Panc1 (cell line): ENCODE results near the gene MAML3. TPM values are rescaled to one million over a fixed set of nuclear protein-coding genes. Genes with fewer than 3 reads are reported as not detected.

Experiments
- ATAC-seq: fragments of 200-7000 bp; cut with Tn5 transposase; 2 replicates; pipeline ENCODE4 v1.9.1; 2020; ENCODE audit warnings: mild to moderate bottlenecking, moderate library complexity
- BruUV-seq: library from RNA; stranded (reverse); fragments of 400-500 nt; replicated peaks from 2 replicates; lab custom pipeline; 2021; lab: Mats Ljungman, UMichigan
- CTCF ChIA-PET: fragments of 300-600 bp; sonication (Branson Sonifier 250); formaldehyde crosslinking; loops from one replicate; lab custom pipeline; 2022; ENCODE audit warnings: antibody characterized with exemption; lab: Charles Lee
- POLR2A ChIA-PET: fragments of 300-600 bp; sonication (Branson Sonifier 250); formaldehyde crosslinking; loops from one replicate; lab custom pipeline; 2022; ENCODE audit warnings: antibody characterized with exemption; lab: Charles Lee
- DNase-seq: peaks from one replicate; pipeline ENCODE4 v3.0.0-alpha.2; 2010; ENCODE audit warnings: low read depth, low spot score
- H3K27ac ChIP-seq: 2 replicates; pipeline ENCODE4 v1.5.1; 2011; ENCODE audit warnings: mild to moderate bottlenecking, low read length, inconsistent platforms
- H3K27me3 ChIP-seq: fragments of 200-500 bp; sonication (Bioruptor generic); 2 replicates; pipeline ENCODE4 v1.6.0; 2014; ENCODE audit warnings: low read length, inconsistent platforms; ENCODE audit not compliant: control insufficient read depth, insufficient read depth
- H3K36me3 ChIP-seq: fragments of 200-500 bp; sonication (Bioruptor generic); 2 replicates; pipeline ENCODE4 v1.5.1; 2014; ENCODE audit warnings: inconsistent platforms, mild to moderate bottlenecking, low read length, moderate library complexity; ENCODE audit not compliant: control insufficient read depth, insufficient read depth
- H3K4me1 ChIP-seq: 2 replicates; pipeline ENCODE4 v1.5.1; 2011; ENCODE audit warnings: inconsistent platforms, mild to moderate bottlenecking, low read length, moderate library complexity; ENCODE audit not compliant: control insufficient read depth, insufficient read depth
- H3K4me3 ChIP-seq, 2 experiments: 2 replicates each; pipeline ENCODE4 v1.5.1; 2011 to 2012; ENCODE audit warnings: low read depth in 2 of 2, low read length in 2 of 2, mild to moderate bottlenecking in 2 of 2, inconsistent platforms in 1 of 2, moderate library complexity in 1 of 2
- H3K9me3 ChIP-seq: fragments of 200-500 bp; sonication (Bioruptor generic); 2 replicates; pipeline ENCODE4 v1.5.1; 2014; ENCODE audit warnings: low read depth, mild to moderate bottlenecking, inconsistent platforms, low read length, moderate library complexity; ENCODE audit not compliant: control insufficient read depth, insufficient read depth
- POLR2AphosphoS5 ChIP-seq: IDR thresholded peaks from 2 replicates; pipeline ENCODE4 v1.6.1; 2012; ENCODE audit warnings: mild to moderate bottlenecking, low read depth, low read length, moderate library complexity
- SIN3A ChIP-seq: IDR thresholded peaks from 2 replicates; pipeline ENCODE4 v1.6.1; 2012; ENCODE audit warnings: low read depth, mild to moderate bottlenecking, low read length, moderate library complexity, borderline replicate concordance; ENCODE audit not compliant: insufficient read depth
- TCF7L2 ChIP-seq: IDR thresholded peaks from 2 replicates; pipeline ENCODE4 v1.6.1; 2011; ENCODE audit warnings: mild to moderate bottlenecking, low read depth, low read length, inconsistent platforms
- in situ Hi-C: cut with HindIII; loops from 2 replicates; pipeline ENCODE4 v1.10.0; 2016; ENCODE audit warnings: low sequenced_read_pairs, low pct_unique_long_range_greater_than_20kb
- intact Hi-C: fragments of 100-400 bp; cut with micrococcal nuclease; formaldehyde crosslinking; loops from one replicate; pipeline ENCODE4 v1.10.0; 2022; ENCODE audit not compliant: unreplicated experiment
- total RNA-seq: library from RNA; stranded (reverse); gene quantifications from one replicate; pipeline ENCODE4 v1.2.1, GENCODE V29; 2021; ENCODE audit not compliant: unreplicated experiment
- TF ChIP-seq, protein P1 (sequence below), 2 experiments: IDR thresholded peaks; 2 replicates each; pipeline ENCODE4 v1.6.1; 2011 to 2012; ENCODE audit warnings: low read depth in 2 of 2, control low read depth in 1 of 2, low read length in 1 of 2, mild to moderate bottlenecking in 1 of 2, moderate library complexity in 1 of 2; ENCODE audit not compliant: insufficient read depth in 1 of 2
- TF ChIP-seq, protein P2 (sequence below): fragments of 450-650 bp; IDR thresholded peaks from 2 replicates; pipeline ENCODE4 v1.5.1; 2017; ENCODE audit warnings: mild to moderate bottlenecking

The MAML3 gene
- total RNA-seq, 1 experiment from 2014 or later: 7.7 TPM

DNA sequence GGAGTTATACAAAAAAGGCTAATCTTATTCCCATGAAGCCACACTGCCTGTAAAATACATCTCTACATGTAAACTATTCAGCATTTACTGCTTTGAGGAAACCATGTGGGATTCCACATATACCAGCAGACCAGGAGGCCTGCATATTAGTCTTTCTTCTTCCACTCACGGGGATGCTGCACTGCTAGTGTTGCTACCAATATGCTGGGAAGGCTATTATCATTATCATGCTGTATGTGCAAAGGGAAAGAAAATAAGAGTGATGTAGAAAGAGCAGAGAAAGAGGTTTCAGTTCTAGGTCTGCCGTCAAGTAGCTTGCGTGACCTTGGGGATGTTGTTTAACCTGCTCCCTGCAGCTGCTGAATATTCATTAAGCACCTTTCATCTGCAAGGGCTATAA is 427.4 kb downstream of the MAML3 start:
- ATAC-seq (no peak), DNase-seq (no peak)
- no peaks in the 10 kb centered on the region for H3K4me1 ChIP-seq
- no TSS peak for BruUV-seq
- intact Hi-C loops: no loop called here
- ChIA-PET CTCF (no interaction called here), POLR2A (no interaction called here)
- H3K27me3 ChIP-seq: no peaks in the 10 kb centered on the region
- H3K27ac ChIP-seq: no peak overlapping the region
- H3K9me3 ChIP-seq: no peaks in the 10 kb centered on the region
- TF ChIP-seq SIN3A (no peak), TCF7L2 (no peak), POLR2AphosphoS5 (no peak)
- TF ChIP-seq, protein P1, sequence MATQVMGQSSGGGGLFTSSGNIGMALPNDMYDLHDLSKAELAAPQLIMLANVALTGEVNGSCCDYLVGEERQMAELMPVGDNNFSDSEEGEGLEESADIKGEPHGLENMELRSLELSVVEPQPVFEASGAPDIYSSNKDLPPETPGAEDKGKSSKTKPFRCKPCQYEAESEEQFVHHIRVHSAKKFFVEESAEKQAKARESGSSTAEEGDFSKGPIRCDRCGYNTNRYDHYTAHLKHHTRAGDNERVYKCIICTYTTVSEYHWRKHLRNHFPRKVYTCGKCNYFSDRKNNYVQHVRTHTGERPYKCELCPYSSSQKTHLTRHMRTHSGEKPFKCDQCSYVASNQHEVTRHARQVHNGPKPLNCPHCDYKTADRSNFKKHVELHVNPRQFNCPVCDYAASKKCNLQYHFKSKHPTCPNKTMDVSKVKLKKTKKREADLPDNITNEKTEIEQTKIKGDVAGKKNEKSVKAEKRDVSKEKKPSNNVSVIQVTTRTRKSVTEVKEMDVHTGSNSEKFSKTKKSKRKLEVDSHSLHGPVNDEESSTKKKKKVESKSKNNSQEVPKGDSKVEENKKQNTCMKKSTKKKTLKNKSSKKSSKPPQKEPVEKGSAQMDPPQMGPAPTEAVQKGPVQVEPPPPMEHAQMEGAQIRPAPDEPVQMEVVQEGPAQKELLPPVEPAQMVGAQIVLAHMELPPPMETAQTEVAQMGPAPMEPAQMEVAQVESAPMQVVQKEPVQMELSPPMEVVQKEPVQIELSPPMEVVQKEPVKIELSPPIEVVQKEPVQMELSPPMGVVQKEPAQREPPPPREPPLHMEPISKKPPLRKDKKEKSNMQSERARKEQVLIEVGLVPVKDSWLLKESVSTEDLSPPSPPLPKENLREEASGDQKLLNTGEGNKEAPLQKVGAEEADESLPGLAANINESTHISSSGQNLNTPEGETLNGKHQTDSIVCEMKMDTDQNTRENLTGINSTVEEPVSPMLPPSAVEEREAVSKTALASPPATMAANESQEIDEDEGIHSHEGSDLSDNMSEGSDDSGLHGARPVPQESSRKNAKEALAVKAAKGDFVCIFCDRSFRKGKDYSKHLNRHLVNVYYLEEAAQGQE (IDR thresholded peaks at IDR 0.05; ENCODE audit: insufficient read depth in 1 of 2, low read depth in 2 of 2, low read length in 1 of 2): no peak
- TF ChIP-seq, protein P2, sequence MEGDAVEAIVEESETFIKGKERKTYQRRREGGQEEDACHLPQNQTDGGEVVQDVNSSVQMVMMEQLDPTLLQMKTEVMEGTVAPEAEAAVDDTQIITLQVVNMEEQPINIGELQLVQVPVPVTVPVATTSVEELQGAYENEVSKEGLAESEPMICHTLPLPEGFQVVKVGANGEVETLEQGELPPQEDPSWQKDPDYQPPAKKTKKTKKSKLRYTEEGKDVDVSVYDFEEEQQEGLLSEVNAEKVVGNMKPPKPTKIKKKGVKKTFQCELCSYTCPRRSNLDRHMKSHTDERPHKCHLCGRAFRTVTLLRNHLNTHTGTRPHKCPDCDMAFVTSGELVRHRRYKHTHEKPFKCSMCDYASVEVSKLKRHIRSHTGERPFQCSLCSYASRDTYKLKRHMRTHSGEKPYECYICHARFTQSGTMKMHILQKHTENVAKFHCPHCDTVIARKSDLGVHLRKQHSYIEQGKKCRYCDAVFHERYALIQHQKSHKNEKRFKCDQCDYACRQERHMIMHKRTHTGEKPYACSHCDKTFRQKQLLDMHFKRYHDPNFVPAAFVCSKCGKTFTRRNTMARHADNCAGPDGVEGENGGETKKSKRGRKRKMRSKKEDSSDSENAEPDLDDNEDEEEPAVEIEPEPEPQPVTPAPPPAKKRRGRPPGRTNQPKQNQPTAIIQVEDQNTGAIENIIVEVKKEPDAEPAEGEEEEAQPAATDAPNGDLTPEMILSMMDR: no peak
- H3K36me3 ChIP-seq: no peaks in the 10 kb centered on the region
- no peak overlapping the region for H3K4me3 ChIP-seq
- in situ Hi-C loops: no loop called here

DNA sequence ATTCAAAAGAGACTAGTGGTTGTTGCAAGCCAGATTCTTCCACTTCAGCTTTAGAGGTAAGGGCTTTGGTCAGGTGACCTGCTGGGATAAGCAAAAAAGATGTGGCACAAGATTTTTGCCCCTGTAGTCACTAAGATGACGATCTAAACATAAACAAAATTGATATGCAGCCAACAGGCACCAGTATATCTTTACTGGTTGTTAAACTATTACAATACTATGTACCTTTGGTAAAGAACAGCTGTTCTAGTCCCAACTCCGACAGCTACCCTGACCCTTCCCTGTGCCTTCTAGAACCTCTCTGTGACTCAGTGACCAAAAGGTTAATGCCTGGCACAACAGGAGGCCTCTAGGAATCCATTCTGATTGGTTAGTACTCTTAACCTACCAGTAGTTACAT is 428.7 kb downstream of the MAML3 start:
- Histone ChIP-seq H3K4me3 (no peak overlapping the region), H3K36me3 (no peaks in the 10 kb centered on the region), H3K27me3 (no peaks in the 10 kb centered on the region), H3K4me1 (no peaks in the 10 kb centered on the region), H3K27ac (no peak overlapping the region), H3K9me3 (no peaks in the 10 kb centered on the region)
- intact Hi-C loops (no loop called here), in situ Hi-C loops (no loop called here)
- DNase-seq (no peak), ATAC-seq (no peak)
- ChIA-PET POLR2A (no interaction called here), CTCF (no interaction called here)
- no TSS peak for BruUV-seq
- TF ChIP-seq, protein P2: no peak
- TF ChIP-seq, protein P1 (IDR thresholded peaks at IDR 0.05; ENCODE audit: insufficient read depth in 1 of 2, low read depth in 2 of 2, low read length in 1 of 2): no peak
- no peak for TF ChIP-seq POLR2AphosphoS5
- TF ChIP-seq SIN3A: no peak
- TF ChIP-seq TCF7L2: no peak
